NK-92 (cell line): Measurements from ENCODE around the gene IDH1.
"Not testable (repeated sequence)": the region's sequence is repeated elsewhere in the genome, so short reads cannot be mapped to it uniquely, and the experiment has no call there.

Experiments used
- DNase-seq: peaks from one replicate; lab custom pipeline; 2025; ENCODE audit not compliant: unreplicated experiment; lab: John Stamatoyannopoulos, UW

The IDH1 gene

GRCh38 chr2:208256849-208257813 lies 2.3 kb upstream of the IDH1 start:
- DNase-seq = not testable (repeated sequence)

DNA sequence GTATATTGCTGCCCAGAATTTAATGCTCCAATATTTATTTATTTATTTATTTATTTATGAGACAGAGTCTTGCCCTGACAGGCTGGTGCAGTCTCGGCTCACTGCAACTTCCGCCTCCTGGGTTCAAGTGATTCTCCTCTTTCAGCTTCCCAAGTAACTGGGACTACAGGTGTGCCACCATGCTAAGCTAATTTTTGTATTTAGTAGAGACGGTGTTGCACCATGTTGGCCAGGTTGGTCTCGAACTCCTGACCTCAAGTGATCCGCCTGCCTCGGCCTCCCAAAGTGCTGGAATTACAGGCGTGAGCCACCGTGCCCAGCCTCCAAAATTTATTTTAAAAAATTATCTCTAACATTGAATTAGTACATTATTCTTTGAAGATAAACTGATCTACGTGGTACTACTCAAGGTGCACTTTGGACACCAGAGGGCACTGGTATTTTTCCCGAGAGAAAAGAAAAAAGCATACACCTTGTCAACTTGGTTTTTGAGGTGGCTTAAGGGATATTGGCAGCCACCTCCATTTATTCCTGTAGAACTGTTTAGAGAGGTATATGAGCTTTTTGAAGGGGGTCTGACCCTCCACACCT lies 1.4 kb upstream of the IDH1 start:
- no peak for DNase-seq

DNA sequence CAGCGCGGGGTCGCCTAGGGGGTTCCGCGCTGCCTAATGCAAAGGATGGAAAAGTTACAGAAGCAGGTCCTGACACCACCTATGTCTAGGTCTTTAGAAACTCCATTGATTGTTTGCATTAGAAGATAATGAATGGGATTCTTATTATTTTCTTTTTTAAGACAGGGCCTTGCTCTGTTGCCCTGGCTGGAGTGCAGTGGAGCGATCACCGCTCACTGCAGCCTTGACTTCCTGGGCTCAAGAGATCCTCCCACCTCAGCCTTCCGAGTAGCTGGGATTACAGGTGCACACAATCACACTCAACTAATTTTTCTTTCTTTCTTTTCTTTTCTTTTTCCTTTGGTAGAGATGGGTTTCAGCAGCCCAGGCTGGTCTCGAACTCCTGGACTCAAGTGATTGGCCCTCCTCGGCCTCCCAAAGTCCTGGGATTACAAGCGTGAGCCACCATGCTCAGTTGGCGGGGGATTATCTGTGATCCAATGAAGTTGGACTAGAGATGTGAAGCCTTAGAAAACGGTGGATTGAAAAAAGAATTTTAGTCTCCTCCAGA lies 761 bp upstream of the IDH1 start:
- DNase-seq = no peak

DNA sequence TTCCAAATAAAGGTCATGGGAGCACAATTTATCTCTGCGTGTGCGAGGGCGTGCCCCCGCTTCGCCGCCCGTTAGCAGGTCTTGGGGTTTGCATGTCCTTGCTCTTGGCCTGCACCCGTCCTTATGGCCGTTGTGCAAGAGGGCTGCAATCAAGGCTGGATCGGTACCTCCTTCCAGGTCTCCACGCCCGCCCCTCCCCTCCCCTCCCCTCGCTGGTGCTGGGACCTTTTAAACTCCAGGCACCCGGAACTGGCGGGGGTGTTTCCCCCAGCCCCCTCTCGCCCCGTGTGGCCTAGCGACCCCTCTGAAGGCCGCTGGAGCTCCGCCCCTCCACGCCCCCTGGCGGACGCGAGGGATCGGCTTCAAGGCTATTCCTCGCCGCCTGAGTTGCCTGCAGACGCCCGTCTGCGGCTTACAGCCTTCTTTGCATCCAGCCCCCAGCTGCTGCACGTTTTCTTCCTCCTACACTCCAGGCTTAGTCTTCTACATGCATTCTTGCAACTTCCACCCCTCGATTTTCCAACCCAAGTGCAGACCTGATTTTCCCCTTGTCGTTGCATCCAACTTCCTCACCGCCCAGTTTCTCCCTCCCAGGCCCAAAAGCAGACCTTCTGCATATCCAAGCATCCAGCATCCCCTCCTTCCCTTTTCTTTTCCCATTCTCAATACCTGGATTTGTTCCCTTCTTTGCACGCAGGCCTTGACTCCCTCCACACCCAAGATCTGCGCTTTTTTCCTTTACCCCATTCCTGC lies 577 bp downstream of the IDH1 start:
- peak; percentile 5 for DNase-seq

DNA sequence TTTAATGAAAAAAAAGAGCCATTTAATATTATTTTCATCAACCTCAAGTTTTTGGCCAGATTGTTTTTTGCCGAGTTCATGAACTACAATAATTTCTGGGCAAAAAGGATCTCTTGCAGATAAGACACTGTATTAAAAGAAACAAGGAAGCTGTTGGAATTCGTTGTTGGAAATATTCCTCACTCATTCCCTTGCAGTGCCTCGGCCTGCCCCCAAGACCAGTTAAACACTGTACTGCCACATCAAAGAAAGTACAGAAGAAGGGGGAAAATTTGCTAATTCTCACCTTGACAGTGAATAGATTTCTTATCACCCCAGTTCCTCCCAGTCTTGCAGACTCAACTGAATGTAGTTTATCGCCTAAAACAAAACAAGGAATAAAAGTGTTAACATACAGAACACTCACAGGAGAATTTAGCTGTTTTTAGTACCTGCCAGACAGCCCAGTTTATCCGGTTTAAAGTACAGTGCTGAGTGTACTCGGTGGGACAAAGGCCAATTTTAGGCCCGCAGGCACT lies 1.2 kb downstream of the IDH1 start:
- DNase-seq = no peak

- no peak for DNase-seq
These were observed 2.0 kb downstream of the IDH1 start for GRCh38 chr2:208252716-208253492.

- DNase-seq = no peak
These were observed 3.8 kb downstream of the IDH1 start for GRCh38 chr2:208251098-208251497.

DNA sequence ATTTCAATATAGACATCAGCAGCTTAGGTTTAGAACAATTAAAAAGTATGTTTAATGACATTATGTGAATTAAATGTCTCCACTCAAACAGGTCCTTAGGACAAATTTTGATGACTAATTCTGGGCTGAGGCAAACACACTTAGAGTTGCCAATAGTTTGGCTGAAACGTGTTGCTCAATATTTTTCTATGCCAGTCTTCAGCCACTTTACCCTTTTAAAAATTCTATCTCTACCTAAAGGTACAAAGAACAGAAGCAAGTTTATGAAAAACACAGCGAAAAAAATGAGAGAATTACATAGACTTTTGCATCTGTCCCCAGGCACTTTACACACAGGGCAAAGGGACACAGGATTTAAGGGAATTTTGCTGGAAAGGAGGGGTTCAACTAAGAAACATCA lies 4.5 kb downstream of the IDH1 start:
- no peak for DNase-seq

- no peak for DNase-seq
These were observed 5.6 kb downstream of the IDH1 start for GRCh38 chr2:208249296-208249695.

DNA sequence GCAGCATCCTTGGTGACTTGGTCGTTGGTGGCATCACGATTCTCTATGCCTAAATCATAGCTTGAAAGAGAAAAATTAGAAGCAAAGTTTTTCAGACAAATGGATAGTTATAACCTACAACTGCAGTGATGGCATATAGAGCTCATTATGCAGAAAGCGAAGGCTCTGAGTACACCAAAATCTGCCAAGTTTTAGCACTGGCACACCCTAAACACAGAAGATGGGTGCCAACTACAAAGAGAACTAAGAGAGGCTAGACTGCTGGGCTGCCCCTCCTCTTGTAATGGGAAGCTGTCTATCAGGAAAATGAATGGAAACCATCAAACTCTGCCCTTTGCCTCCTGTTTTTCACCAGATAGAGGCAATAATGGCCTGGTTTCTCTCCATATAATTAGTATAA lies 6.3 kb downstream of the IDH1 start:
- no peak for DNase-seq

GRCh38 chr2:208245746-208246145 lies 9.1 kb downstream of the IDH1 start:
- no peak for DNase-seq

GRCh38 chr2:208244422-208244821 lies 10.4 kb downstream of the IDH1 start:
- DNase-seq = no peak

- DNase-seq = no peak
These were observed 14.2 kb downstream of the IDH1 start for GRCh38 chr2:208240619-208241209.

GRCh38 chr2:208239770-208240493 lies 14.9 kb downstream of the IDH1 start:
- no peak for DNase-seq

DNA sequence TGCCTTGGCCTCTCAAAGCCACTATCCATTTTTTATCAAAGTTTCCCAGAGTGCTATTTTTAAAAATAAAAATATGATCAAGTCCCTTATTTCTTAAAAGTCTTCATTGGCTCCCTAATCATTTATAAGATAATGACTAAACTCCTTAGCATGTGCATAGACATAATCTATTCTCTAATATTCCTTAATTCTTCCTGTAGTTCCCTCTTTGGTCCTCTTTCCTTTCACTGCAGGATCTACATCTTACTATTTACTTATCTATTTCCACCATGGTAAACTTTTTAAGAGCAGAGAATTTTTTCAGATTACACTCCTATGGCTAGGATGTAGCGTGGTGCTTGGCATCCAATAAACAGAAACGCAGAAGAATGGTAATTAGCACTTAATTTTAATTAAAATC lies 19.0 kb downstream of the IDH1 start:
- DNase-seq = no peak

- no peak for DNase-seq
These were observed 20.1 kb downstream of the IDH1 start for GRCh38 chr2:208234786-208235185.

- DNase-seq = no peak
These were observed 26.4 kb downstream of the IDH1 start for GRCh38 chr2:208228476-208228875.

DNA sequence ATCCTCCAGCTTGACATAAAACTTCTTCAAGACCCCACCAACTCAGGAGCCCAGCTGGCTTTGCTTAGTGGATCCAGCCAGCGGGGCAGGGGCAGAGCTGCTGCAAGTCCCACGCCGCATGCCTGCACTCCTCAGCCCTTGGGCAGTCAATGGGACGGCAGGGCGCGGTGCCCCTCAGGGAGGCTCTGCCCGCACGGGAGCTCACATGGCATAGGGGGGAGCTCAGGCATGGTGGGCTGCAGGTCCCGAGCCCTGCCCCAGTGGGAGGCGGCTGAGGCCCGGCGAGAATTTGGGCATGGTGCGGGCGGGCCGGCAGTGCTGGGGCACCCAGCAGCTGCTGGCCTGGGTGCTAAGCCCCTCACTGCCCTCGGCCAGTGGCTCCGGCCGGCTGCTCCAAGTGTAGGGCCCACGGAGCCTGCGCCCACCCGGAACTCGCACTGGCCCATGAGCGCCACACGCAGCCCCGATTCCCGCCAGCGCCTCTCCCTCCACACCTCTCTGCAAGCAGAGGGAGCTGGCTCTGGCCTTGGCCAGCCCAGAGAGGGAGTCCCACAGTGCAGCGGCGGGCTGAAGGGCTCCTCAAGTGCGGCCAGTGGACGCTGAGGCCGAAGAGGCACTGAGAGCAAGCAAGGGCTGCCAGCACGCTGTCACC lies 27.2 kb downstream of the IDH1 start:
- no peak for DNase-seq

- DNase-seq = no peak
These were observed 30.1 kb downstream of the IDH1 start for GRCh38 chr2:208224802-208225201.
